Measurements from ENCODE around the gene ANKHD1. TPM values are rescaled to one million over a fixed set of nuclear protein-coding genes. Genes with fewer than 3 reads are reported as not detected.
A peak's percentile ranks its signal among the peaks of the same experiment; 100 is the strongest.

Gene ANKHD1
- total RNA-seq, 1 experiment from 2014 or later = 63.7 TPM

GRCh38 chr5:140393738-140394137 is 7.9 kb upstream of the ANKHD1 start:
- Histone ChIP-seq H3K9me3 (replicated peaks) (no peaks in the 10 kb centered on the region), H3K4me3 (no peak overlapping the region), H3K4me1 (replicated peaks) (no peaks in the 10 kb centered on the region), H3K36me3 (no peaks in the 10 kb centered on the region), H3K27ac (no peak overlapping the region), H3K27me3 (replicated peaks) (no peaks in the 10 kb centered on the region)
- DNase-seq (ENCODE audit: low read depth in 1 of 2, low spot score in 2 of 2) = peak in 1 of 2 experiments; percentile 5

- H3K4me3 ChIP-seq = no peak overlapping the region
- H3K4me1 ChIP-seq (replicated peaks) = peaks cover 10% of the 10 kb centered on the region
- H3K36me3 ChIP-seq = peaks cover 7% of the 10 kb centered on the region
- H3K27me3 ChIP-seq (replicated peaks) = no peaks in the 10 kb centered on the region
- no peak for DNase-seq (ENCODE audit: low read depth in 1 of 2, low spot score in 2 of 2)
- H3K27ac ChIP-seq = no peak overlapping the region
- H3K9me3 ChIP-seq (replicated peaks) = peaks cover 5% of the 10 kb centered on the region; the same call in 1 of the 2 replicates
Observed at GRCh38 chr5:140398379-140398811, 3.2 kb upstream of the ANKHD1 start.

GRCh38 chr5:140399979-140400729 is 1.5 kb upstream of the ANKHD1 start:
- peak in 1 of 2 experiments; percentile 42 for DNase-seq (ENCODE audit: low read depth in 1 of 2, low spot score in 2 of 2)
- peaks cover 7% of the 10 kb centered on the region for H3K36me3 ChIP-seq
- H3K9me3 ChIP-seq (replicated peaks) = peaks cover 5% of the 10 kb centered on the region; the same call in 1 of the 2 replicates
- H3K27me3 ChIP-seq (replicated peaks) = no peaks in the 10 kb centered on the region
- no peak overlapping the region for H3K27ac ChIP-seq
- H3K4me1 ChIP-seq (replicated peaks) = peaks cover 11% of the 10 kb centered on the region
- peak overlapping the region; percentile 85 for H3K4me3 ChIP-seq

- H3K27ac ChIP-seq = no peak overlapping the region
- H3K4me3 ChIP-seq = peak overlapping the region; percentile 85
- H3K27me3 ChIP-seq (replicated peaks) = no peaks in the 10 kb centered on the region
- peaks cover 5% of the 10 kb centered on the region; the same call in 1 of the 2 replicates for H3K9me3 ChIP-seq (replicated peaks)
- H3K36me3 ChIP-seq = peaks cover 7% of the 10 kb centered on the region
- peaks cover 11% of the 10 kb centered on the region for H3K4me1 ChIP-seq (replicated peaks)
- peak; percentile 96 to 100 for DNase-seq (ENCODE audit: low read depth in 1 of 2, low spot score in 2 of 2)
Observed at GRCh38 chr5:140400730-140401361, 787 bp upstream of the ANKHD1 start.

- Histone ChIP-seq H3K36me3 (peaks cover 11% of the 10 kb centered on the region), H3K27me3 (replicated peaks) (no peaks in the 10 kb centered on the region), H3K4me1 (replicated peaks) (peaks cover 11% of the 10 kb centered on the region), H3K27ac (peak overlapping the region; percentile 42), H3K9me3 (replicated peaks) (peaks cover 5% of the 10 kb centered on the region; the same call in 1 of the 2 replicates), H3K4me3 (peak overlapping the region; percentile 85)
- DNase-seq (ENCODE audit: low read depth in 1 of 2, low spot score in 2 of 2) = peak; percentile 63 to 77
Observed at GRCh38 chr5:140402258-140403074, 833 bp downstream of the ANKHD1 start.

- Histone ChIP-seq H3K27me3 (replicated peaks) (no peaks in the 10 kb centered on the region), H3K9me3 (replicated peaks) (peaks cover 5% of the 10 kb centered on the region; the same call in 1 of the 2 replicates), H3K27ac (no peak overlapping the region), H3K36me3 (peaks cover 11% of the 10 kb centered on the region), H3K4me1 (replicated peaks) (peaks cover 11% of the 10 kb centered on the region), H3K4me3 (no peak overlapping the region)
- DNase-seq (ENCODE audit: low read depth in 1 of 2, low spot score in 2 of 2) = no peak
Observed at GRCh38 chr5:140403613-140404012, 2.0 kb downstream of the ANKHD1 start.

GRCh38 chr5:140408750-140409241 is 7.2 kb downstream of the ANKHD1 start:
- Histone ChIP-seq H3K4me3 (no peak overlapping the region), H3K27ac (no peak overlapping the region), H3K36me3 (peaks cover 4% of the 10 kb centered on the region), H3K27me3 (replicated peaks) (no peaks in the 10 kb centered on the region), H3K4me1 (replicated peaks) (peaks cover 4% of the 10 kb centered on the region; the same call in 1 of the 2 replicates), H3K9me3 (replicated peaks) (no peaks in the 10 kb centered on the region)
- no peak for DNase-seq (ENCODE audit: low read depth in 1 of 2, low spot score in 2 of 2)

GRCh38 chr5:140413230-140413629 is 11.6 kb downstream of the ANKHD1 start:
- peaks cover 4% of the 10 kb centered on the region; the same call in 1 of the 2 replicates for H3K36me3 ChIP-seq
- H3K4me3 ChIP-seq = no peak overlapping the region
- no peaks in the 10 kb centered on the region for H3K9me3 ChIP-seq (replicated peaks)
- DNase-seq (ENCODE audit: low read depth in 1 of 2, low spot score in 2 of 2) = no peak
- H3K4me1 ChIP-seq (replicated peaks) = peaks cover 4% of the 10 kb centered on the region; the same call in 1 of the 2 replicates
- H3K27me3 ChIP-seq (replicated peaks) = no peaks in the 10 kb centered on the region
- no peak overlapping the region for H3K27ac ChIP-seq

- Histone ChIP-seq H3K27me3 (replicated peaks) (no peaks in the 10 kb centered on the region), H3K4me3 (no peak overlapping the region), H3K27ac (no peak overlapping the region), H3K4me1 (replicated peaks) (no peaks in the 10 kb centered on the region), H3K36me3 (peaks cover 6% of the 10 kb centered on the region; the same call in 1 of the 2 replicates), H3K9me3 (replicated peaks) (no peaks in the 10 kb centered on the region)
- DNase-seq (ENCODE audit: low read depth in 1 of 2, low spot score in 2 of 2) = no peak
Observed at GRCh38 chr5:140417235-140417634, 15.6 kb downstream of the ANKHD1 start.

- no peak for DNase-seq (ENCODE audit: low read depth in 1 of 2, low spot score in 2 of 2)
- H3K27me3 ChIP-seq (replicated peaks) = no peaks in the 10 kb centered on the region
- H3K4me1 ChIP-seq (replicated peaks) = no peaks in the 10 kb centered on the region
- H3K4me3 ChIP-seq = no peak overlapping the region
- peaks cover 6% of the 10 kb centered on the region; the same call in 1 of the 2 replicates for H3K36me3 ChIP-seq
- H3K9me3 ChIP-seq (replicated peaks) = no peaks in the 10 kb centered on the region
- no peak overlapping the region for H3K27ac ChIP-seq
Observed at GRCh38 chr5:140418862-140419520, 17.4 kb downstream of the ANKHD1 start.

GRCh38 chr5:140420226-140420570 is 18.6 kb downstream of the ANKHD1 start:
- no peak overlapping the region for H3K27ac ChIP-seq
- H3K36me3 ChIP-seq = peaks cover 6% of the 10 kb centered on the region; the same call in 1 of the 2 replicates
- no peak overlapping the region for H3K4me3 ChIP-seq
- no peaks in the 10 kb centered on the region for H3K27me3 ChIP-seq (replicated peaks)
- no peak for DNase-seq (ENCODE audit: low read depth in 1 of 2, low spot score in 2 of 2)
- no peaks in the 10 kb centered on the region for H3K4me1 ChIP-seq (replicated peaks)
- no peaks in the 10 kb centered on the region for H3K9me3 ChIP-seq (replicated peaks)

GRCh38 chr5:140420665-140421361 is 19.2 kb downstream of the ANKHD1 start:
- Histone ChIP-seq H3K27me3 (replicated peaks) (no peaks in the 10 kb centered on the region), H3K9me3 (replicated peaks) (no peaks in the 10 kb centered on the region), H3K36me3 (peaks cover 6% of the 10 kb centered on the region; the same call in 1 of the 2 replicates), H3K4me1 (replicated peaks) (no peaks in the 10 kb centered on the region), H3K4me3 (no peak overlapping the region), H3K27ac (no peak overlapping the region)
- no peak for DNase-seq (ENCODE audit: low read depth in 1 of 2, low spot score in 2 of 2)

Measured in SJSA1 (cell line).